ENCODE data around the gene KCNJ6. TPM values are rescaled to one million over a fixed set of nuclear protein-coding genes. Genes with fewer than 3 reads are reported as not detected.
"Not testable (repeated sequence)": the region's sequence is repeated elsewhere in the genome, so short reads cannot be mapped to it uniquely, and the experiment has no call there.

Gene KCNJ6
- total and polyA plus RNA-seq, 2 experiments from 2014 or later = not detected

DNA sequence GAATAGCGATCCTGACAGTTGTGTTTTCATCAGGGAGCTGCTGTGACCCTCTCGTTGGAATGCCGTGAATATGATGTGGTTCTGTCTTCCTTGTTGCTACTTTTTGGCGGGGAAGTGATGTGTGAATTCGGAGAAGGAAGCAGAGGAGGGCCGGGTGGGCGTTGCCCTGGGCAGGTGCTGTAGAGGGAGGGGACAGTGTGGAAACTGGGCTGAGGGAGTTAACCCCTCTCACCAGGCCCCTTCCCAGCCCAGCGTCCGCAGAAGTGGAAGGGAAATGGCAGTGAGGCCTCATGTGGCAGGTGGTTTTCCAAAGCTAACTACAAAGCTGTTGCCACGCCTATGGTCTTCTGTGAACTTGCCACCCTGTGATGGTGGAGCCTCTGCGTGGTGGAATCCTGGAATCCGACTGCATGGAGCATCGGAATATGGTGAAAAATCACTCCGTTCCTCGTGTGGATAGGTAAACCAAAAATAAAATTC is 321.7 kb downstream of the KCNJ6 start:
- DNase-seq (ENCODE audit: low read depth in 1 of 2, low spot score in 1 of 2) = no peak
- H3K27ac ChIP-seq = peak overlapping the region; percentile 11
- TF ChIP-seq, protein P1, sequence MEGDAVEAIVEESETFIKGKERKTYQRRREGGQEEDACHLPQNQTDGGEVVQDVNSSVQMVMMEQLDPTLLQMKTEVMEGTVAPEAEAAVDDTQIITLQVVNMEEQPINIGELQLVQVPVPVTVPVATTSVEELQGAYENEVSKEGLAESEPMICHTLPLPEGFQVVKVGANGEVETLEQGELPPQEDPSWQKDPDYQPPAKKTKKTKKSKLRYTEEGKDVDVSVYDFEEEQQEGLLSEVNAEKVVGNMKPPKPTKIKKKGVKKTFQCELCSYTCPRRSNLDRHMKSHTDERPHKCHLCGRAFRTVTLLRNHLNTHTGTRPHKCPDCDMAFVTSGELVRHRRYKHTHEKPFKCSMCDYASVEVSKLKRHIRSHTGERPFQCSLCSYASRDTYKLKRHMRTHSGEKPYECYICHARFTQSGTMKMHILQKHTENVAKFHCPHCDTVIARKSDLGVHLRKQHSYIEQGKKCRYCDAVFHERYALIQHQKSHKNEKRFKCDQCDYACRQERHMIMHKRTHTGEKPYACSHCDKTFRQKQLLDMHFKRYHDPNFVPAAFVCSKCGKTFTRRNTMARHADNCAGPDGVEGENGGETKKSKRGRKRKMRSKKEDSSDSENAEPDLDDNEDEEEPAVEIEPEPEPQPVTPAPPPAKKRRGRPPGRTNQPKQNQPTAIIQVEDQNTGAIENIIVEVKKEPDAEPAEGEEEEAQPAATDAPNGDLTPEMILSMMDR (IDR thresholded peaks at IDR 0.05; ENCODE audit: low read depth, low read length) = no peak
- no peaks in the 10 kb centered on the region for H3K9me3 ChIP-seq (ENCODE audit: low read depth)
- peaks cover 22% of the 10 kb centered on the region for H3K4me1 ChIP-seq (ENCODE audit: low read depth)
- no peaks in the 10 kb centered on the region for H3K27me3 ChIP-seq
- H3K4me3 ChIP-seq = no peak overlapping the region
- H3K36me3 ChIP-seq = no peaks in the 10 kb centered on the region

DNA sequence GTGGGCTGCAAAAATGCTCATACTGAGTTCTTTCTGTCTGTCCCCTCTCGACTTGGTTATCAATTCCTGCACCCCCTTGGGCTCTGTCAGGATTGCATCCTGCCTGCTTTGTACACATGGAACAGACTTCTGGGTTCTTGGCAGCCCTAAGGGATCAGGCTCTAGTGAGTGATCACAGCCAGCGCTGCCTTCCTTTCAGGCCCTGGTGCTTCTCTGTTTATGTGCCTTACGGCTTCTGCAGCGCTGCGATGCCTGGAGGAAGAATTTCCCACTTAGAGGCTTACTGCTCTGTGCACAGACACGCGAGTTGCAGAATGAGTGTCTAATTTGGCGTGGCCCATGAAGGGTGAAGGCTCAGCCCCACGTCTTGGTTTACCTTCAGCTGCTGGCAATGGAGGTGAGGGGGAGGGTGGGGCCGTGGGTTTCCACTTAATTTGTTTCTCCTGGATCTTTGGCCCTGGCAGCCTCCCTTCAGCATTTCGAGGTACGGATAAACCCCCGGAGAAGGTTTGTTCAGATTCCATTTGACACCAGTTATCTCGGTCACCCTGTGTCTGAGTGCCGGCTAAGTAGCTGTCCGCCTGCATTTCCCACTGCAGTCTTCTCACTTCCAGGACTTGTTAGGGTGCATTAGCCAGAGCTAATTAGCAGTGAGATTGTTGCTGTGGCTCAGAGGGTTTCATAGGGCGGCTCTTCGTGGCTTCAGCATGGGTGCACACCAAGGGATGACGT is 322.4 kb downstream of the KCNJ6 start:
- no peaks in the 10 kb centered on the region for H3K9me3 ChIP-seq (ENCODE audit: low read depth)
- TF ChIP-seq, protein P1 (IDR thresholded peaks at IDR 0.05; ENCODE audit: low read depth, low read length) = no peak
- DNase-seq (ENCODE audit: low read depth in 1 of 2, low spot score in 1 of 2) = peak in 1 of 2 donors; percentile 37
- no peaks in the 10 kb centered on the region for H3K36me3 ChIP-seq
- peaks cover 22% of the 10 kb centered on the region for H3K4me1 ChIP-seq (ENCODE audit: low read depth)
- peak overlapping the region; percentile 11 for H3K27ac ChIP-seq
- no peak overlapping the region for H3K4me3 ChIP-seq
- H3K27me3 ChIP-seq = no peaks in the 10 kb centered on the region

DNA sequence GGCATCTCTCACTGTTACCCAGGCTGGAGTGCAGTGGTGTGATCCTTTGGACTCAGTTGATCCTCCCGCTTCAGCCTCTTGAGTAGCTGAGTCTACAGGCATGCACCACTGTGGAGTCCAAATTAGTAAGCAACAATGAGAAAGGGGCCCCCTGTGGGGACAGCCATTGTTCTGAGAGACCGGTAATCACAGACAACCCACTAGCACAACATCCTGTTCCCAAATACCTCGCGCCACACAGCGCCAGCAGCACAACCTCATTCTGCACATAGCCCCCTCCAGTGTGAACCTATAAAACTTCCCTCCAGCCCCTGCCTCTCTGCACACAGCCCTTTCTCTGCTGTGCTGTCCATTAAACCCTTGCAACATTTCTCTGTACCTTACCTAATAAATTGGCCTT is 323.2 kb downstream of the KCNJ6 start:
- Histone ChIP-seq H3K27me3 (no peaks in the 10 kb centered on the region), H3K4me3 (no peak overlapping the region), H3K27ac (no peak overlapping the region), H3K36me3 (no peaks in the 10 kb centered on the region), H3K9me3 (ENCODE audit: low read depth) (no peaks in the 10 kb centered on the region), H3K4me1 (ENCODE audit: low read depth) (peaks cover 22% of the 10 kb centered on the region)
- peak in 1 of 2 donors; percentile 1 for DNase-seq (ENCODE audit: low read depth in 1 of 2, low spot score in 1 of 2)
- TF ChIP-seq, protein P1 (IDR thresholded peaks at IDR 0.05; ENCODE audit: low read depth, low read length) = no peak

DNA sequence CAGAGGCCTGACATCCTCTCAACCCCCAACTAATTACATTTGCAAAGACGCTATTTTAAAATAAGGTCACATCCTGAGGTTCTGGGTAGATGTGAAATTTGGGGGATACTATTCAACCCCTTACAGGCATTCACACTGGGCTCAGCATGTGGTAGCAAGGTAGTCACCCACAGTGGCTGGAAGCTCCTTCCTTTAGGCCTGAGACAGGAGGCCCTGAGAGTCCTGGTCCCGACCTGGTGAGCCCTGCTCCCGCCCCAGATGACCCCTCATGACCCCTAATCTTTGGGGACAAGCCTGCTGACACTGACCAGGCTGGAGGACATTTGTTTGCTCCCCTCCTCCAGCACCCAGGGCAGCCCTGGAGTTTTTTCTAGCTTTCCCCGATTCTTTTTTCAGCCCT is 323.8 kb downstream of the KCNJ6 start:
- H3K4me3 ChIP-seq = no peak overlapping the region

DNA sequence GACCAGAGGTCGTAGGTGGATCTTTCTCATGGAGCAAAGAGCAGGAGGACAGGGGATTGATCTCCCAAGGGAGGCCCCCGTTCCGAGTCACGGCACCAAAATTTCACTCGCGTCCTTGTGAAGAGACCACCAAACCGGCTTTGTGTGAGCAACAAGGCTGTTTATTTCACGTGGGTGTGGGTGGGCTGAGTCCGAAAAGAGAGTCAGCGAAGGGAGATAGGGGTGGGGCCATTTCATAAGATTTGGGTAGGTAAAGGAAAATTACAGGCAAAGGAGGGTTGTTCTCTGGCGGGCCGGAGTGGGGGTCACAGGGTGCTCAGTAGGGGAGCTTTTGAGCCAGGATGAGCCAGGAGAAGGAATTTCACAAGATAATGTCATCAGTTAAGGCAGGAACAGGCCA is 324.3 kb downstream of the KCNJ6 start:
- H3K4me1 ChIP-seq (ENCODE audit: low read depth) = peaks cover 22% of the 10 kb centered on the region
- H3K9me3 ChIP-seq (ENCODE audit: low read depth); H3K27ac ChIP-seq; H3K4me3 ChIP-seq; H3K36me3 ChIP-seq; H3K27me3 ChIP-seq; DNase-seq (ENCODE audit: low read depth in 1 of 2, low spot score in 1 of 2): not testable (repeated sequence)

More for the DNA sequence above, 323.8 kb downstream of the KCNJ6 start:
- H3K27me3 ChIP-seq = no peaks in the 10 kb centered on the region
- peaks cover 22% of the 10 kb centered on the region for H3K4me1 ChIP-seq (ENCODE audit: low read depth)
- no peak for DNase-seq (ENCODE audit: low read depth in 1 of 2, low spot score in 1 of 2)
- TF ChIP-seq, protein P1 (IDR thresholded peaks at IDR 0.05; ENCODE audit: low read depth, low read length) = no peak
- H3K27ac ChIP-seq = no peak overlapping the region
- H3K9me3 ChIP-seq (ENCODE audit: low read depth) = no peaks in the 10 kb centered on the region
- H3K36me3 ChIP-seq = no peaks in the 10 kb centered on the region

DNA sequence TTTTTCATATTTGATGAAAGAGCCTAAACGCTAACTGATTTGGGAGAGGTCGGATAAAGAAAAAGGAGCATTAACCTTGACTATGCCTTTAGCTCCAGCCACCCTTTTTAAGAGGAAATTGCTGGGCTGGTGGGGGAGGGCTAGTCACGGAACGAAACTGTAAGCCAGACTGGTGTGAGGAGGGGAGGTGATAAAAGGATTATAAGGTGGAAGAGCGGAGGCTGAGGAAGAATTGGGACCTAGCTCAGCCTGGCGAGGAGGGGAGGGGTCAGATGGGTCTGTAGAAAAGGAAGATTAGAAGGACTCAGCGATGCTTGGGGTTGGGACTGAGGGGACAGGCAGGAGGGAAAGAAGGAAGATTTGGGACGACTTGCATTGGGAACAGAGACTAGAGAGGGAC is 325.4 kb downstream of the KCNJ6 start:
- not testable (repeated sequence) for H3K4me3 ChIP-seq; H3K36me3 ChIP-seq; H3K27me3 ChIP-seq; H3K27ac ChIP-seq; DNase-seq (ENCODE audit: low read depth in 1 of 2, low spot score in 1 of 2); H3K9me3 ChIP-seq (ENCODE audit: low read depth)
- peaks cover 22% of the 10 kb centered on the region for H3K4me1 ChIP-seq (ENCODE audit: low read depth)

DNA sequence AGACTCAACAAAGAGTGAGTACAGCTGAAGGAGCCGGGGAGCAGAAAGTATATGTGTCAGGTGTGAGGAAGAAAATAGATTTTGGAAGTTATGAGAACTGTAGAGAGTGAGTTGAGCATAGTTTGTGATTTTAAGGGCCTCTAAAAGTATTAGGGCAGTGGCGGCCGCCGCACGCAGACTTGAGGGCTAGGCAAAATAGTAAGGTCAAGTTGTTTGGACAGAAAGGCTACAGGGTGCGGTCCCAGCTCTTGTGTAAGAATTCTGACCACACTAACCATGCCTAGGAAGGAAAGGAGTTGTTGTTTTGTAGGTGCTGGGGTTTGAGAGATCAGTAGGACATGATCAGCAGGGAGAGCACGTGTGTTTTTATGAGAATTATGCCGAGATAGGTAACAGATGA is 327.6 kb downstream of the KCNJ6 start:
- H3K4me1 ChIP-seq (ENCODE audit: low read depth) = peaks cover 11% of the 10 kb centered on the region

More for the DNA sequence above, 327.6 kb downstream of the KCNJ6 start:
- not testable (repeated sequence) for H3K27me3 ChIP-seq; H3K27ac ChIP-seq; H3K9me3 ChIP-seq (ENCODE audit: low read depth); H3K4me3 ChIP-seq; H3K36me3 ChIP-seq; DNase-seq (ENCODE audit: low read depth in 1 of 2, low spot score in 1 of 2)
